Endothelial cell of umbilical vein (primary cell): ENCODE results near the gene PPP1R16B. TPM values are rescaled to one million over a fixed set of nuclear protein-coding genes. Genes with fewer than 3 reads are reported as not detected.
"Not testable (repeated sequence)": the region's sequence is repeated elsewhere in the genome, so short reads cannot be mapped to it uniquely, and the experiment has no call there.

Experiments
- BruUV-seq: library from RNA; stranded (reverse); fragments of 400-500 nt; replicated peaks from 2 replicates; lab custom pipeline; 2021; lab: Mats Ljungman, UMichigan
- CTCF ChIA-PET: fragments of 300-600, 350-600 bp; sonication (Branson Sonifier 250); formaldehyde crosslinking; loops from one replicate; lab custom pipeline; 2021; ENCODE audit warnings: antibody characterized with exemption, inconsistent platforms; lab: Charles Lee
- POLR2A ChIA-PET: fragments of 300-600, 350-600 bp; sonication (Branson Sonifier 250); formaldehyde crosslinking; loops from one replicate; lab custom pipeline; 2021; ENCODE audit warnings: antibody characterized with exemption, inconsistent platforms; lab: Charles Lee
- DNase-seq: peaks from one replicate; pipeline ENCODE4 v3.0.0-alpha.2; 2011; ENCODE audit warnings: low read depth, low spot score
- FAIRE-seq: peaks from 2 replicates; lab custom pipeline; 2011; peaks lifted over from hg19 to GRCh38; lab: Jason Lieb, UNC
- H2AFZ ChIP-seq: 2 replicates; pipeline ENCODE4 v1.6.0; 2012; ENCODE audit warnings: low read depth, low read length, control low read depth, inconsistent platforms
- H3K27ac ChIP-seq: 2 replicates; pipeline ENCODE4 v1.5.1; 2011; ENCODE audit warnings: low read depth, mild to moderate bottlenecking, control low read depth, low read length, moderate library complexity; ENCODE audit not compliant: insufficient read depth
- H3K27me3 ChIP-seq, 2 experiments: 2 replicates each; pipeline versions ENCODE4 v1.6.0 to v1.6.1; 2011; ENCODE audit warnings: low read length in 2 of 2, mixed read lengths in 1 of 2; ENCODE audit not compliant: control insufficient read depth in 2 of 2, insufficient read depth in 2 of 2
- H3K36me3 ChIP-seq, 2 experiments: 2 replicates in 1 of 2; 3 replicates in 1 of 2; pipeline ENCODE4 v1.5.1; 2011; ENCODE audit warnings: low read length in 2 of 2, mild to moderate bottlenecking in 1 of 2, moderate library complexity in 1 of 2; ENCODE audit not compliant: control insufficient read depth in 2 of 2, insufficient read depth in 2 of 2; ENCODE audit errors: extremely low read depth in 1 of 2
- H3K4me1 ChIP-seq: 3 replicates; pipeline ENCODE4 v1.5.1; 2011; ENCODE audit warnings: mild to moderate bottlenecking, low read length; ENCODE audit not compliant: control insufficient read depth, insufficient read depth; ENCODE audit errors: extremely low read depth
- H3K4me2 ChIP-seq: 2 replicates; pipeline ENCODE4 v1.6.1; 2011; ENCODE audit warnings: low read length, control low read depth, mixed read lengths; ENCODE audit not compliant: insufficient read depth
- H3K4me3 ChIP-seq, 3 experiments: fragments of 200-600 bp in 1 of 3; sonication (generic), shearing (Covaris generic) in 1 of 3; replicated peaks in 1 of 3; 2 replicates each; pipeline ENCODE4 v1.5.1; 2011 to 2016; ENCODE audit warnings: control low read depth in 3 of 3, low read length in 3 of 3, mild to moderate bottlenecking in 2 of 3, inconsistent platforms in 1 of 3, low read depth in 1 of 3, moderate library complexity in 1 of 3; ENCODE audit not compliant: insufficient read depth in 1 of 3
- H3K79me2 ChIP-seq: 2 replicates; pipeline ENCODE4 v1.6.0; 2012; ENCODE audit warnings: low read length, inconsistent platforms; ENCODE audit not compliant: control insufficient read depth, insufficient read depth
- H3K9ac ChIP-seq: replicated peaks from 2 replicates; pipeline ENCODE3; 2011; ENCODE audit warnings: low read length, control low read depth; ENCODE audit not compliant: insufficient read depth; ENCODE audit errors: extremely low read depth
- H3K9me1 ChIP-seq: replicated peaks from 3 replicates; pipeline ENCODE4 v1.6.0; 2011; ENCODE audit warnings: mild to moderate bottlenecking, low read length; ENCODE audit not compliant: control insufficient read depth, insufficient read depth; ENCODE audit errors: extremely low read depth
- H3K9me3 ChIP-seq: replicated peaks from 2 replicates; pipeline ENCODE4 v1.5.1; 2012; ENCODE audit warnings: low read length, inconsistent platforms; ENCODE audit not compliant: control insufficient read depth, insufficient read depth
- H4K20me1 ChIP-seq: replicated peaks from 2 replicates; pipeline ENCODE3; 2011; ENCODE audit warnings: mild to moderate bottlenecking, low read length; ENCODE audit not compliant: control insufficient read depth, insufficient read depth; ENCODE audit errors: extremely low read depth
- CTCF ChIP-seq, 2 donors: IDR thresholded peaks; 1 replicate in 1 of 2; 2 replicates in 1 of 2; pipeline ENCODE4 v1.5.1; 2011; ENCODE audit warnings: low read length in 2 of 2, mild to moderate bottlenecking in 2 of 2, moderate library complexity in 2 of 2, control low read depth in 1 of 2, inconsistent platforms in 1 of 2, low read depth in 1 of 2; ENCODE audit not compliant: insufficient read depth in 1 of 2; ENCODE audit errors: extremely low read depth in 1 of 2
- EZH2 ChIP-seq: IDR thresholded peaks from 2 replicates; pipeline ENCODE4 v1.6.1; 2012; ENCODE audit warnings: borderline replicate concordance, low read depth, mild to moderate bottlenecking, moderate library complexity, low read length, inconsistent platforms; ENCODE audit not compliant: severe bottlenecking
- FOS ChIP-seq: IDR thresholded peaks from 2 replicates; pipeline ENCODE4 v1.6.1; 2011; ENCODE audit warnings: mild to moderate bottlenecking, low read length, moderate library complexity, borderline replicate concordance; ENCODE audit not compliant: insufficient read depth
- GATA2 ChIP-seq: IDR thresholded peaks from 2 replicates; pipeline ENCODE4 v1.7.0; 2011; ENCODE audit warnings: low read depth, mild to moderate bottlenecking, moderate library complexity, mixed read lengths, low read length; ENCODE audit not compliant: insufficient read length, insufficient read depth
- JUN ChIP-seq: IDR thresholded peaks from 2 replicates; pipeline ENCODE4 v1.6.1; 2011; ENCODE audit warnings: borderline replicate concordance, low read depth; ENCODE audit not compliant: insufficient read length, insufficient read depth
- MYC ChIP-seq: IDR thresholded peaks from one replicate; pipeline ENCODE4 v1.6.1; 2011; ENCODE audit warnings: mild to moderate bottlenecking, low read depth, low read length
- POLR2A ChIP-seq: IDR thresholded peaks from 2 replicates; pipeline ENCODE4 v1.6.1; 2012; ENCODE audit warnings: low read depth, mild to moderate bottlenecking, control low read depth, low read length
- POLR2AphosphoS5 ChIP-seq: IDR thresholded peaks from 2 replicates; pipeline ENCODE4 v1.6.1; 2012; ENCODE audit warnings: low read depth, mild to moderate bottlenecking, control low read depth, low read length, moderate library complexity; ENCODE audit not compliant: insufficient read depth
- dilution Hi-C: fragments of 300-500 bp; cut with MboI; formaldehyde crosslinking; loops from one replicate; pipeline ENCODE4 v1.15.0; 2019; ENCODE audit warnings: low sequenced_read_pairs; ENCODE audit not compliant: extremely low pct_ligation_motif_present
- intact Hi-C: fragments of 100-400 bp; cut with micrococcal nuclease; formaldehyde crosslinking; loops from one replicate; pipeline ENCODE4 v1.10.0; 2022
- polyA plus RNA-seq, 4 experiments: library from polyadenylated mRNA; depleted of rRNA in 3 of 4; stranded (reverse) in 3 of 4; unstranded in 1 of 4; fragments of >200 nt; gene quantifications; 2 replicates each; pipeline versions ENCODE4 v1.2.1 to v1.2.3, GENCODE V29; 2011 to 2012; ENCODE audit warnings: missing spikeins in 1 of 4
- total RNA-seq: library from RNA; stranded (reverse); gene quantifications from 2 replicates; pipeline ENCODE4 v1.2.3, GENCODE V29; 2021
- TF ChIP-seq, protein P1 (sequence below): IDR thresholded peaks from 2 replicates; pipeline ENCODE4 v1.6.1; 2011; ENCODE audit not compliant: insufficient read depth, insufficient read length

The PPP1R16B gene
- total and polyA plus RNA-seq, 2 donors (not counting 3 experiments of a cell fraction or from before 2014, with no cell fraction given) = 34.7 to 68.1 TPM

DNA sequence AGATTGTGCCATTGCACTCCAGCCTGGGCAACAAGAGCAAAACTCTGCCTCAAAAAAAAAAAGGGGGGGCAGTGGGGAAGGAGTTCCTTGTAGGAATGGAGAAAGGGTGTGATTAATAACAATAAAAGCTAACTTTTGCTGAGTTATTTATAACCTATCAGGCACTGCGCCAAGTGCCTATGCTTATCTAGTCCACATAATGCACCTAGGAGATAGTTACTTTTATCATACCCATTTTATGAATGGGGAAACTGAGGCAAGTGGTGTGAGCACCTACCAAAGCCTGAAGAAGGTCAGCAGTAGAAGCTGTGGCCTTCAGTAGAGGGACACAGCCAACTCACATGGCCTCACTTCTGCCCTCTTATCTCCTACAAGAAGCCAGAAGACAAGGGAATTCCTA, 13.6 kb upstream of the PPP1R16B start:
- Histone ChIP-seq H3K27ac (no peak overlapping the region), H3K9me1 (no peaks in the 10 kb centered on the region), H3K4me3 (no peak overlapping the region), H2AFZ (no peak overlapping the region), H3K79me2 (no peaks in the 10 kb centered on the region), H3K4me1 (no peaks in the 10 kb centered on the region), H3K9me3 (no peaks in the 10 kb centered on the region), H3K27me3 (peaks cover 0 to 9% of the 10 kb centered on the region in 2 experiments), H3K4me2 (no peak overlapping the region), H3K36me3 (no peaks in the 10 kb centered on the region), H4K20me1 (no peaks in the 10 kb centered on the region), H3K9ac (no peak overlapping the region)
- FAIRE-seq (no peak), DNase-seq (no peak)
- TF ChIP-seq EZH2 = no peak
- no peak for TF ChIP-seq MYC
- TF ChIP-seq CTCF (IDR thresholded peaks at IDR 0.05; ENCODE audit: extremely low read depth in 1 of 2, insufficient read depth in 1 of 2, low read depth in 1 of 2, low read length in 2 of 2) = no peak
- TF ChIP-seq JUN = no peak
- TF ChIP-seq FOS = no peak
- no peak for TF ChIP-seq GATA2
- TF ChIP-seq, protein P1, sequence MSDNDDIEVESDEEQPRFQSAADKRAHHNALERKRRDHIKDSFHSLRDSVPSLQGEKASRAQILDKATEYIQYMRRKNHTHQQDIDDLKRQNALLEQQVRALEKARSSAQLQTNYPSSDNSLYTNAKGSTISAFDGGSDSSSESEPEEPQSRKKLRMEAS = no peak
- TF ChIP-seq POLR2AphosphoS5 = no peak
- no peak for TF ChIP-seq POLR2A
- intact Hi-C loops (loop anchor here (2.0 kb wide), 1 partner anchor 65 kb away; no protein-coding TSS in a partner anchor), dilution Hi-C loops (no loop called here)
- CTCF ChIA-PET = interaction anchor here (0.9 to 4.1 kb wide), 3 partner anchors 8 to 23 kb away, joined by 3 to 14 read pairs (median 5); partner anchors contain the start of gene PPP1R16B
- no TSS peak for BruUV-seq
- POLR2A ChIA-PET = no interaction called here

- H3K4me1 ChIP-seq, FAIRE-seq, H3K79me2 ChIP-seq, H3K4me2 ChIP-seq, H3K9me1 ChIP-seq, CTCF ChIA-PET, H3K36me3 ChIP-seq, BruUV-seq, H2AFZ ChIP-seq, H4K20me1 ChIP-seq, intact Hi-C loops, POLR2A ChIA-PET, H3K27ac ChIP-seq, H3K9ac ChIP-seq, dilution Hi-C loops, H3K9me3 ChIP-seq, H3K4me3 ChIP-seq, DNase-seq, H3K27me3 ChIP-seq: not testable (repeated sequence)
Observed at GRCh38 chr20:38794057-38794456, 11.4 kb upstream of the PPP1R16B start.
